Diencephalon (tissue), 1 donor: ENCODE measurements around the gene ERCC6. TPM values are rescaled to one million over a fixed set of nuclear protein-coding genes. Genes with fewer than 3 reads are reported as not detected.

Experiments
- total RNA-seq: library from RNA; depleted of rRNA; stranded (reverse); fragments of >200 nt; gene quantifications from one replicate; pipeline ENCODE4 v1.2.3, GENCODE V29; 2014

ERCC6 gene
- 33.4 TPM for total RNA-seq

DNA sequence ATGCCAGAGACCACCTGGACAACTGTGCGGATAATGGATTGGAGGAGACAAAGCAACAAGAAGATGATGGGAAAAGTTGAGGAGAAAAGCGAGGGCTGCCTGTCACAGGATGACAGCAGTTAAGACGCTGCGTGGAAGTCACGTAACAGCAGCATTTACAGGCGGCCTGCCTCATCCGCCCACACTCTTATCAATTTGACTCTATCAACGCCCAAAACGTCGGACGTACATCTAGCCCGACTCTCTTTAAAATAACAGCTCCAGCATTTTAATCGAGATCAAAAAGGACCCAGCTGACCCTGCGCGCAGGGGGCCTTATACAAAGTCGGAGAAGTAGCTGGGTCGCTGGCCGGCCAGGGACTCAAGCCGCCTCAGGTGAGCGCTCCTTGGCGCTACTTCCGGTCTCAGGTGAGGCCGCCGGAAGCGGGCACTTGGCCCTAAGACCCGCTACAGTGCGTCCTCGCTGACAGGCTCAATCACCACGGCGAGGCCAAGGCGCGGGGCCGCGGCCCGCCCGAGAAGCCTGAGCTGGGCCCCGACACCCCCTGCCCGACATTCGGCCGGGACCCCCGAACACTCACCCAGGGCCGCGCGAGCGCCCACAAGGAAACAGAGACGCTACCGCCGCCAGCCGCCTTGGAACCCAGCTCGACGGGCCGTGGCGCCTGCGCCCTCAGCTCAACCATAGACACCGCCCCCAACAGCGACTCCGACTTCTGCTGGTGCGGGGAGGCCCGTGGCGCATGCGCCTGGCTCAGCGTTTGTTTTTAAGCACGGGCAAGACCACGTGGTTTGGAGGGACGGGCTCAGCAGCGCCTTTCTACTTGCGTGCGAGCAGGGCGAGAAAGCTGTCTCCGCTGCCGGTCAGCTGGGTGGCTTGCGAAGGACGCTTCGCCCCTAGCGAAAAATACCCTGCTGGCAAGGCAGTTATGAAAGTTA lies at the start of gene ERCC6:
Gene ERCC6, minus strand, starts transcription at position 741 of the 939 bp plus-strand sequence.

Other genes with a start within 250 kb of the ERCC6 start
- gene C10orf71, start 240.0 kb downstream of the ERCC6 start, total RNA-seq = not detected
- 0.23 TPM for gene DRGX, start 143.0 kb downstream of the ERCC6 start, total RNA-seq
- gene SLC18A3, start 71.2 kb upstream of the ERCC6 start, total RNA-seq = 2.8 TPM
- gene CHAT, start 74.9 kb upstream of the ERCC6 start, total RNA-seq = 2.3 TPM
- gene C10orf53, start 140.5 kb upstream of the ERCC6 start, total RNA-seq = not detected
- gene OGDHL, start 223.2 kb upstream of the ERCC6 start, total RNA-seq = 23.1 TPM